Right cardiac atrium (tissue), 5 donors: ENCODE data around the gene VWA8. TPM values are rescaled to one million over a fixed set of nuclear protein-coding genes. Genes with fewer than 3 reads are reported as not detected.
"Not testable (repeated sequence)": the region's sequence is repeated elsewhere in the genome, so short reads cannot be mapped to it uniquely, and the experiment has no call there.

Experiments used
- ATAC-seq, 2 donors: fragments of 200-7000 bp; cut with Tn5 transposase; one replicate each; pipeline versions ENCODE4 v1.8.0 to v1.9.1; 2020; ENCODE audit warnings: moderate library complexity in 2 of 2, mild to moderate bottlenecking in 1 of 2
- DNase-seq, 3 donors: peaks; one replicate each; pipeline ENCODE4 v3.0.0-alpha.2; 2020
- H3K27ac ChIP-seq: one replicate; pipeline ENCODE4 v1.5.1; 2013; ENCODE audit warnings: mild to moderate bottlenecking, low read length, control low read depth, moderate library complexity
- H3K27me3 ChIP-seq: one replicate; pipeline ENCODE4 v1.6.1; 2013; ENCODE audit not compliant: control insufficient read depth, insufficient read depth
- H3K4me1 ChIP-seq: one replicate; pipeline ENCODE4 v1.6.1; 2013; ENCODE audit warnings: low read length; ENCODE audit not compliant: control insufficient read depth, insufficient read depth
- H3K4me3 ChIP-seq: one replicate; pipeline ENCODE4 v1.5.1; 2013; ENCODE audit warnings: low read length, control low read depth
- H3K9me3 ChIP-seq: one replicate; pipeline ENCODE4 v1.6.1; 2013; ENCODE audit warnings: low read length; ENCODE audit not compliant: control insufficient read depth
- WGBS: extraction: QIAGEN DNeasy Blood & Tissue Kit; methylation state at CpG from one replicate; pipeline ENCODE4 v1.1.7; 2013; 5-methylcytosine and 5-hydroxymethylcytosine counted together
- intact Hi-C, 4 donors: fragments of 100-400 bp; cut with DNase I; formaldehyde crosslinking; loops; one replicate each; pipeline versions ENCODE4 v1.11.0 to v1.14.0; 2022 to 2023
- polyA plus RNA-seq: library from polyadenylated mRNA; stranded (reverse); fragments of 200-250 nt; gene quantifications from one replicate; pipeline ENCODE4 v1.2.3, GENCODE V29; 2013
- total RNA-seq, 4 donors: library from RNA; stranded (reverse); fragmentation: NEBNext Ultra II Directional; extraction: Animal tissue kit (Norgen Biotek cat#: 25700); gene quantifications; one replicate each; pipeline ENCODE4 v1.2.1, GENCODE V29; 2021
- donor health status: healthy with polysubstance abuse.
- donor health status: DM: no; HTN: yes; CAD: no.
- donor health status: DM: no; HTN: no; CAD: no.
- donor health status: DM: no; HTN: yes; CAD: no; lungs with severe emphysema.
- donor health status: DM: yes; HTN: yes; CAD: no.

The VWA8 gene
- total and polyA plus RNA-seq, 5 donors = 11.7 to 41.7 (median 34.0) TPM

GRCh38 chr13:41823476-41823875 lies 137.4 kb downstream of the VWA8 start:
- Histone ChIP-seq H3K27ac (no peak overlapping the region), H3K4me3 (no peak overlapping the region), H3K4me1 (no peaks in the 10 kb centered on the region), H3K9me3 (no peaks in the 10 kb centered on the region), H3K27me3 (no peaks in the 10 kb centered on the region)
- intact Hi-C loops = no loop called here
- DNase-seq (no peak), ATAC-seq (no peak)
- WGBS = 84% methylated on average over 4 of the region's 4 CpGs

GRCh38 chr13:41822560-41822959 lies 138.3 kb downstream of the VWA8 start:
- intact Hi-C loops = no loop called here
- no peaks in the 10 kb centered on the region for H3K27me3 ChIP-seq
- H3K27ac ChIP-seq = no peak overlapping the region
- H3K9me3 ChIP-seq = no peaks in the 10 kb centered on the region
- H3K4me1 ChIP-seq = no peaks in the 10 kb centered on the region
- no peak overlapping the region for H3K4me3 ChIP-seq
- DNase-seq (no peak), ATAC-seq (no peak)

DNA sequence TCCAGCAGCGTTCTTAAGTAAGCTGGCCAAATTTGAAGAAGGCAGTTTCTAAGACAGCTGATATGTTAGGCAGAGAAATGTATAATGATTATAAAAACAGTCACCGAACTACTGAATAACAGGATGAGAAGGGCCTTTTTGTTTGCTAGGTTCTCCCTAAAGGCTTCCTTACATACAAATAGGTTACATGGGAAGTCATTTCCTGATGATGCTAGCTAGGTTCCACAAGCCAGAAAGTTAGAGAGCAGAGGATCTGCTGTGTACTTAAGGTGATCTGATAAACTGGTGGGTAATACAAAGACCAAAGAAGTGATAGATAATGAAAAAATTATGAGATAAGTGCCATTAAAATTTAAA lies 139.7 kb downstream of the VWA8 start:
- DNase-seq (no peak), ATAC-seq (no peak)
- no peaks in the 10 kb centered on the region for H3K4me1 ChIP-seq
- intact Hi-C loops = no loop called here
- WGBS = 59% methylated on average over 2 of the region's 2 CpGs
- H3K27ac ChIP-seq = no peak overlapping the region
- H3K27me3 ChIP-seq = no peaks in the 10 kb centered on the region
- H3K9me3 ChIP-seq = no peaks in the 10 kb centered on the region
- no peak overlapping the region for H3K4me3 ChIP-seq

- Histone ChIP-seq H3K4me3 (no peak overlapping the region), H3K27me3 (no peaks in the 10 kb centered on the region), H3K9me3 (no peaks in the 10 kb centered on the region), H3K4me1 (no peaks in the 10 kb centered on the region), H3K27ac (no peak overlapping the region)
- ATAC-seq (no peak), DNase-seq (no peak)
- 61% methylated on average over 1 of the region's 1 CpG for WGBS
- intact Hi-C loops = no loop called here
Observed at GRCh38 chr13:41820581-41821237, 140.2 kb downstream of the VWA8 start.

- no peak overlapping the region for H3K4me3 ChIP-seq
- no peaks in the 10 kb centered on the region for H3K27me3 ChIP-seq
- WGBS = over 99% methylated on average over 3 of the region's 3 CpGs
- intact Hi-C loops = no loop called here
- ATAC-seq (no peak), DNase-seq (no peak)
- no peaks in the 10 kb centered on the region for H3K4me1 ChIP-seq
- H3K27ac ChIP-seq = no peak overlapping the region
- H3K9me3 ChIP-seq = no peaks in the 10 kb centered on the region
Observed at GRCh38 chr13:41816057-41816456, 144.9 kb downstream of the VWA8 start.

DNA sequence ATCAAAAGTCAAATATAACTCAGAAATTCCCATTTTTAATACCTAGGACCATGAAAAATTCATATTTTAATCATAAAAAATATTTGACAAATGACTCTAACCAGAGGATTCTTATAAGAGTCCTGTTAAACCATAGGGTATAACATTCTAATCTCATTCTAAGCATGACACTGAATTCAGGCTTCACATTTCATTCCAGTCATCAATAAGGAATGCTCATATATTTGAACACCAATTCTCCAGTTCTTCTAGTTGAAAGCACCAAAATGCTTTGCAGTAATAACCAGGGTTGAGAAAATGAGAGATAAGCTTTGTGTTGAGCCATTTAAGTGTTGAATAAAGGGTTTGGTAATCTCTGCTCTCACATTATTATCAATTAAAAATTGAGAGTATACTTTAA lies 147.5 kb downstream of the VWA8 start:
- no peak overlapping the region for H3K4me3 ChIP-seq
- ATAC-seq (no peak), DNase-seq (no peak)
- H3K9me3 ChIP-seq = no peaks in the 10 kb centered on the region
- intact Hi-C loops = no loop called here
- H3K27ac ChIP-seq = no peak overlapping the region
- no peaks in the 10 kb centered on the region for H3K4me1 ChIP-seq
- H3K27me3 ChIP-seq = no peaks in the 10 kb centered on the region

DNA sequence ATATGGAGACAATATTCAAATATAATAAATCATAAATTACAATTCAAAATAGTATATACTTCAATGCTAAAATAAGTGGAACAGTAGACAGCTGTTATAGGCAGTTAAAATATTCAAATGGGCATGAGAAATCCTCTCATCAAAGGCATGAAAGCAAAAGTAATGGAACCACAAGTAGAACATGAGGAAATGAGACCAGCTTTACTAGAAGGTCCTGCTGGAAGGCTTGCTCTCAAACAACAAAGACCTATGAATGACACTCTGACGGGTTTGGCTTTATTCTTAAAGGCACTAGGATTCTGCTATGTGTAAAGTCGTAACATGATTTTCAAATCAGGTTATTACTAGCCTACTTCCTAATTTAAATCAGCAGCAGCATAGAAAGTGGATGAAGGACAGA lies 148.1 kb downstream of the VWA8 start:
- no peak overlapping the region for H3K27ac ChIP-seq
- intact Hi-C loops = no loop called here
- no peak overlapping the region for H3K4me3 ChIP-seq
- H3K9me3 ChIP-seq = no peaks in the 10 kb centered on the region
- no peaks in the 10 kb centered on the region for H3K4me1 ChIP-seq
- H3K27me3 ChIP-seq = no peaks in the 10 kb centered on the region
- ATAC-seq (no peak), DNase-seq (no peak)
- 93% methylated on average over 2 of the region's 2 CpGs for WGBS

DNA sequence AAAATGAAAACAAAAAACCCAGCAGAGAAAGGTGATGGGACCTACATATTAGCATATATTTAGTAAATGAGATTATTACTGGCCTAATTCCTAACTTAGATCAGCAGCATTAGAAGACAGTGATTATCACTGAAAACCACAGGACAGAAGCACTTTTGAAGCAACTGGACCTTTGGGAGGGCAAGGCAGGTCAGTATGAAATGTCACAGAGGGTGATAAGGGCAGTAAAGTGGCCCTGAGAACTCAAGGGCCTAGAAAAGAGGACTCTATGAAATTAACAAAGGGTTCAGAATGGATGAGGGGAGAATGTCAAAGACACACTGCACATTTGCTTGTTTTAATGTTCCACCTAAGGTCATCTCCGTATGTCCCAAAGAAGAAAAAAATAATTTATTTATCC lies 148.7 kb downstream of the VWA8 start:
- Histone ChIP-seq H3K4me1 (no peaks in the 10 kb centered on the region), H3K9me3 (no peaks in the 10 kb centered on the region), H3K4me3 (no peak overlapping the region), H3K27me3 (no peaks in the 10 kb centered on the region), H3K27ac (peak overlapping the region; percentile 13)
- intact Hi-C loops = no loop called here
- 94% methylated on average over 1 of the region's 1 CpG for WGBS
- DNase-seq (no peak), ATAC-seq (no peak)

DNA sequence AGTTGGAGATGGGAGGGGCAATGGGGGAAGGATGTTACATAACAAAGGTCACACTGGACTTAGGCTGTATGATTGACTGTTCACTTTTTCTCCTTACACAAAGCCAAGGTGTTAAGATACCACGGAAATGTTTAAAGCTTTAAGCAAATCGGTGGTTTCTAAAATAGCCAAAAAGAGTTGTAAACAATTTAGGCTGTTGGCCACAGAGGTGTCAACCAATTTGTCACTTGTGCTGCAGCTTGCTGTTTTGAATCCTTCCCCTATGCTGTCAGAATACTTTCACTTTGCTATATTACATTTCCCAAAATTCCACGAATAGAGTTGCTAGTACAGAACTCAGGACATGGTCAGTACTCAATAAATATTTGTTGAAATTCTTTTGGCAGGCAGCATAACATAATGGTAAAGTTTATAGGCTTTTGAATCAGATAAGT lies 149.3 kb downstream of the VWA8 start:
- H3K9me3 ChIP-seq = no peaks in the 10 kb centered on the region
- intact Hi-C loops = no loop called here
- WGBS = 38% methylated on average over 3 of the region's 3 CpGs
- H3K27ac ChIP-seq = no peak overlapping the region
- H3K4me3 ChIP-seq = no peak overlapping the region
- no peak for DNase-seq
- no peaks in the 10 kb centered on the region for H3K4me1 ChIP-seq
- ATAC-seq = no peak
- no peaks in the 10 kb centered on the region for H3K27me3 ChIP-seq

DNA sequence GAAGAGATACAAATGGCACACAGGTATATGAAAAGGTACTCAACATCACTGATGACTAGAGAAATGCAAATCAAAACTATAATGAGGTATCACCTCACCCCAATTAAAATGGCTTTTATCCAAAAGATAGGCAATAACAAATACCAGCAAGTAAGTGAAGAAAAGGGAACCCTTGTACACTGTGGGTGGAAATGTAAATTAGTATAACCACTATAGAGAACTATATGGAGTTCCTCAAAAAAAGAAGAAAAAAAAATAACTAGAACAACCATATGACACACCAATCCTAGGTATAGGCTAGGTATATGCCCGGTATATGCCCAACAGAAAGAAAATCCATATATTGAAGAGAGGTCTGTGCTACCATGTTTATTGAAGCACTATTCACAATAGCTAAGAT lies 150.9 kb downstream of the VWA8 start:
- H3K9me3 ChIP-seq = no peaks in the 10 kb centered on the region
- H3K4me3 ChIP-seq = no peak overlapping the region
- no peak for ATAC-seq
- intact Hi-C loops = no loop called here
- H3K27ac ChIP-seq = no peak overlapping the region
- H3K27me3 ChIP-seq = no peaks in the 10 kb centered on the region
- WGBS = 97% methylated on average over 1 of the region's 1 CpG
- no peaks in the 10 kb centered on the region for H3K4me1 ChIP-seq
- DNase-seq = no peak

DNA sequence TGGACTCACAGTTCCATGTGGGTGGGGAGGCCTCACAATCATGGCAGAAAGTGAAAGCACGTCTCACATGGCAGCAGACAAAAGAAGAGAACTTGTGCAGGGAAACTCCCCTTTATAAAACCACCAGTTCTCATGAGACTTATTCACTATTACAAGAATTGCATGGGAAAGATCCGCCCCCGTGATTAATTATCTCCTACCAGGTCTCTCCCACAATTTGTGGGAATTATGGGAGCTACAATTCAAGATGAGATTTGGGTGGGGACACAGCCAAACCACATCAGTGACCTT lies 157.5 kb downstream of the VWA8 start:
- H3K27ac ChIP-seq, DNase-seq, H3K4me1 ChIP-seq, H3K9me3 ChIP-seq, H3K4me3 ChIP-seq, H3K27me3 ChIP-seq, ATAC-seq, intact Hi-C loops: not testable (repeated sequence)
- WGBS = 96% methylated on average over 3 of the region's 3 CpGs

GRCh38 chr13:41802684-41803444 lies 158.0 kb downstream of the VWA8 start:
- H3K27me3 ChIP-seq = no peaks in the 10 kb centered on the region
- H3K4me1 ChIP-seq = no peaks in the 10 kb centered on the region
- no peak overlapping the region for H3K27ac ChIP-seq
- no peak overlapping the region for H3K4me3 ChIP-seq
- no peak for ATAC-seq
- no peak for DNase-seq
- no peaks in the 10 kb centered on the region for H3K9me3 ChIP-seq
- WGBS = 98% methylated on average over 1 of the region's 1 CpG
- intact Hi-C loops = no loop called here
